ENCODE measurements around the gene ATP5PD. TPM values are rescaled to one million over a fixed set of nuclear protein-coding genes. Genes with fewer than 3 reads are reported as not detected.
"Not testable (repeated sequence)": the region's sequence is repeated elsewhere in the genome, so short reads cannot be mapped to it uniquely, and the experiment has no call there.

ATP5PD gene
- total RNA-seq, 1 donor from 2014 or later: 239 TPM

- not testable (repeated sequence) for H3K4me3 ChIP-seq (ENCODE audit: insufficient read depth, low read depth, low read length); H3K9me3 ChIP-seq (ENCODE audit: insufficient read depth, low read depth, low read length); H3K4me1 Mint-ChIP-seq (ENCODE audit: low read depth, unreplicated experiment); H3K27me3 Mint-ChIP-seq (ENCODE audit: low read depth, unreplicated experiment); H2AFZ ChIP-seq (ENCODE audit: low read depth, low read length); H4K20me1 ChIP-seq (ENCODE audit: insufficient read depth, low read length); H3K79me2 ChIP-seq (ENCODE audit: insufficient read depth, low read length); H3K27me3 ChIP-seq (ENCODE audit: insufficient read depth, low read length); H3K4me1 ChIP-seq (ENCODE audit: insufficient read depth, low read length); H3K9me3 Mint-ChIP-seq (ENCODE audit: unreplicated experiment); H3K4me2 ChIP-seq (ENCODE audit: low read length); H3K9ac ChIP-seq (ENCODE audit: low read length); DNase-seq (ENCODE audit: low read depth); FAIRE-seq; H3K4me3 Mint-ChIP-seq (ENCODE audit: unreplicated experiment); H3K27ac Mint-ChIP-seq (ENCODE audit: unreplicated experiment); H3K27ac ChIP-seq (ENCODE audit: low read depth, low read length)
- peaks cover 12% of the 10 kb centered on the region for H3K36me3 ChIP-seq (ENCODE audit: insufficient read depth, low read length)
- H3K36me3 Mint-ChIP-seq (ENCODE audit: low read depth, unreplicated experiment): peaks cover 17% of the 10 kb centered on the region
These were observed 21.4 kb downstream of the ATP5PD start for GRCh38 chr17:75025398-75025734.

- no peak for TF ChIP-seq EZH2 (IDR thresholded peaks at IDR 0.05; ENCODE audit: insufficient read depth, low read length)
- no peak for TF ChIP-seq CTCF (IDR thresholded peaks at IDR 0.05; ENCODE audit: insufficient read depth, low read depth, low read length)
- DNase-seq (ENCODE audit: low read depth): no peak
- H3K4me1 Mint-ChIP-seq (ENCODE audit: low read depth, unreplicated experiment): no peaks in the 10 kb centered on the region
- H2AFZ ChIP-seq (ENCODE audit: low read depth, low read length): no peak overlapping the region
- no peak overlapping the region for H3K9ac ChIP-seq (ENCODE audit: low read length)
- no peak overlapping the region for H3K4me3 Mint-ChIP-seq (ENCODE audit: unreplicated experiment)
- no peak overlapping the region for H3K4me2 ChIP-seq (ENCODE audit: low read length)
- no peaks in the 10 kb centered on the region for H3K4me1 ChIP-seq (ENCODE audit: insufficient read depth, low read length)
- no peaks in the 10 kb centered on the region for H3K27me3 Mint-ChIP-seq (ENCODE audit: low read depth, unreplicated experiment)
- H3K9me3 Mint-ChIP-seq (ENCODE audit: unreplicated experiment): peaks cover 2% of the 10 kb centered on the region
- H3K79me2 ChIP-seq (ENCODE audit: insufficient read depth, low read length): no peaks in the 10 kb centered on the region
- H3K27ac ChIP-seq (ENCODE audit: low read depth, low read length): no peak overlapping the region
- H3K27ac Mint-ChIP-seq (ENCODE audit: unreplicated experiment): no peak overlapping the region
- H3K4me3 ChIP-seq (ENCODE audit: insufficient read depth, low read depth, low read length): no peak overlapping the region
- peaks cover 3% of the 10 kb centered on the region for H3K9me3 ChIP-seq (ENCODE audit: insufficient read depth, low read depth, low read length)
- FAIRE-seq: no peak
- H3K27me3 ChIP-seq (ENCODE audit: insufficient read depth, low read length): no peaks in the 10 kb centered on the region
- H3K36me3 ChIP-seq (ENCODE audit: insufficient read depth, low read length): peaks cover 16% of the 10 kb centered on the region
- H4K20me1 ChIP-seq (ENCODE audit: insufficient read depth, low read length): no peaks in the 10 kb centered on the region
- H3K36me3 Mint-ChIP-seq (ENCODE audit: low read depth, unreplicated experiment): peaks cover 16% of the 10 kb centered on the region
These were observed 21.9 kb downstream of the ATP5PD start for GRCh38 chr17:75024686-75025397.

- no peak for DNase-seq (ENCODE audit: low read depth)
- H3K9me3 Mint-ChIP-seq (ENCODE audit: unreplicated experiment): no peaks in the 10 kb centered on the region
- no peak for FAIRE-seq
- Histone ChIP-seq H3K36me3 (ENCODE audit: insufficient read depth, low read length) (peaks cover 20% of the 10 kb centered on the region), H2AFZ (ENCODE audit: low read depth, low read length) (no peak overlapping the region), H3K4me3 (ENCODE audit: insufficient read depth, low read depth, low read length) (no peak overlapping the region), H3K4me1 (ENCODE audit: insufficient read depth, low read length) (no peaks in the 10 kb centered on the region), H3K79me2 (ENCODE audit: insufficient read depth, low read length) (peaks cover 5% of the 10 kb centered on the region), H3K9me3 (ENCODE audit: insufficient read depth, low read depth, low read length) (no peaks in the 10 kb centered on the region), H3K27me3 (ENCODE audit: insufficient read depth, low read length) (no peaks in the 10 kb centered on the region), H4K20me1 (ENCODE audit: insufficient read depth, low read length) (no peaks in the 10 kb centered on the region), H3K4me2 (ENCODE audit: low read length) (no peak overlapping the region), H3K27ac (ENCODE audit: low read depth, low read length) (no peak overlapping the region), H3K9ac (ENCODE audit: low read length) (no peak overlapping the region)
- TF ChIP-seq EZH2 (IDR thresholded peaks at IDR 0.05; ENCODE audit: insufficient read depth, low read length) (no peak), CTCF (IDR thresholded peaks at IDR 0.05; ENCODE audit: insufficient read depth, low read depth, low read length) (no peak)
- H3K4me3 Mint-ChIP-seq (ENCODE audit: unreplicated experiment): no peak overlapping the region
- no peaks in the 10 kb centered on the region for H3K27me3 Mint-ChIP-seq (ENCODE audit: low read depth, unreplicated experiment)
- no peaks in the 10 kb centered on the region for H3K4me1 Mint-ChIP-seq (ENCODE audit: low read depth, unreplicated experiment)
- H3K27ac Mint-ChIP-seq (ENCODE audit: unreplicated experiment): no peak overlapping the region
- peaks cover 18% of the 10 kb centered on the region for H3K36me3 Mint-ChIP-seq (ENCODE audit: low read depth, unreplicated experiment)
These were observed 26.2 kb downstream of the ATP5PD start for GRCh38 chr17:75020331-75021110.

Measured in astrocyte (in vitro differentiated cells and primary cell).